ENCODE measurements around the gene GUCY1A2. TPM values are rescaled to one million over a fixed set of nuclear protein-coding genes. Genes with fewer than 3 reads are reported as not detected.

GUCY1A2 gene
- polyA plus RNA-seq, 3 donors, result not detected

DNA sequence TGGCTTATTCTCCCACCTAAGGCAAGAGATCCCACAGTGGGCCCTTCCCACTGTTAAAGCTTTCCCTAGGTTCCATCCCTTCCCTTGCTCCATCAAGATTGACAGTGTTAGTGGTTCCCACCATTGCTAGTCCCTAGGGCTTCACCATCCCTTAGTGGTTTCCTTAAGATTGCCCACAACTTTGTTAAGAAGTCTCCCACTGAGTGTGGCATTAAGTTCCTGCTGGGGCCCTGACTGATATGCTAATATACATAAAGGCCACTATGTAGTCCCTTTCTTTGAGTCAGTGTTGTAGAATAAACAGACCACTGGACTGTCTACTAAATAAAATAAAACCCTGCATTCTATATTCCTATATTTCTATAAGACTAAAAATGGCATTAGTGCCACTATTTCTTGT, 176.1 kb downstream of the GUCY1A2 start:
- Histone ChIP-seq H3K79me2 (ENCODE audit: insufficient read depth, low read length) (no peaks in the 10 kb centered on the region), H3K4me2 (replicated peaks; ENCODE audit: extremely low read depth, low read length, poor library complexity, severe bottlenecking) (no peak overlapping the region), H3K27me3 (ENCODE audit: control insufficient read depth in 2 of 2, insufficient read depth in 2 of 2, low read length in 2 of 2) (no peaks in the 10 kb centered on the region), H3K4me1 (ENCODE audit: control insufficient read depth in 1 of 2, insufficient read depth in 2 of 2, low read length in 2 of 2) (no peaks in the 10 kb centered on the region), H3K9ac (ENCODE audit: insufficient read depth, low read length, poor library complexity, severe bottlenecking) (no peak overlapping the region), H2AFZ (ENCODE audit: insufficient read depth, low read depth, low read length, poor library complexity, severe bottlenecking) (no peak overlapping the region), H3K4me3 (replicated peaks in 1 of 3; ENCODE audit: low read depth in 2 of 3, low read length in 3 of 3) (no peak overlapping the region), H4K20me1 (ENCODE audit: insufficient read depth, low read length) (no peaks in the 10 kb centered on the region), H3K36me3 (replicated peaks in 1 of 2; ENCODE audit: control insufficient read depth in 1 of 2, insufficient read depth in 2 of 2, low read length in 2 of 2) (no peaks in the 10 kb centered on the region), H3K27ac (ENCODE audit: low read depth in 1 of 2, low read length in 2 of 2) (no peak overlapping the region), H3K9me3 (replicated peaks in 1 of 2; ENCODE audit: control insufficient read depth in 1 of 2, insufficient read depth in 1 of 2, low read length in 2 of 2) (peaks cover 0 to 4% of the 10 kb centered on the region in 2 donors)
- TF ChIP-seq, protein P1, sequence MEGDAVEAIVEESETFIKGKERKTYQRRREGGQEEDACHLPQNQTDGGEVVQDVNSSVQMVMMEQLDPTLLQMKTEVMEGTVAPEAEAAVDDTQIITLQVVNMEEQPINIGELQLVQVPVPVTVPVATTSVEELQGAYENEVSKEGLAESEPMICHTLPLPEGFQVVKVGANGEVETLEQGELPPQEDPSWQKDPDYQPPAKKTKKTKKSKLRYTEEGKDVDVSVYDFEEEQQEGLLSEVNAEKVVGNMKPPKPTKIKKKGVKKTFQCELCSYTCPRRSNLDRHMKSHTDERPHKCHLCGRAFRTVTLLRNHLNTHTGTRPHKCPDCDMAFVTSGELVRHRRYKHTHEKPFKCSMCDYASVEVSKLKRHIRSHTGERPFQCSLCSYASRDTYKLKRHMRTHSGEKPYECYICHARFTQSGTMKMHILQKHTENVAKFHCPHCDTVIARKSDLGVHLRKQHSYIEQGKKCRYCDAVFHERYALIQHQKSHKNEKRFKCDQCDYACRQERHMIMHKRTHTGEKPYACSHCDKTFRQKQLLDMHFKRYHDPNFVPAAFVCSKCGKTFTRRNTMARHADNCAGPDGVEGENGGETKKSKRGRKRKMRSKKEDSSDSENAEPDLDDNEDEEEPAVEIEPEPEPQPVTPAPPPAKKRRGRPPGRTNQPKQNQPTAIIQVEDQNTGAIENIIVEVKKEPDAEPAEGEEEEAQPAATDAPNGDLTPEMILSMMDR (IDR thresholded peaks at IDR 0.05), result no peak
- no peak for DNase-seq
- intact Hi-C loops (cut with micrococcal nuclease), result no loop called here
- Mint-ChIP-seq H3K4me1 (no peaks in the 10 kb centered on the region), H3K27ac (no peak overlapping the region), H3K4me3 (no peak overlapping the region), H3K36me3 (no peaks in the 10 kb centered on the region), H3K27me3 (ENCODE audit: low read depth in 3 of 3) (no peaks in the 10 kb centered on the region), H3K9me3 (peaks cover 0 to 7% (median 1%) of the 10 kb centered on the region in 7 donors)

DNA sequence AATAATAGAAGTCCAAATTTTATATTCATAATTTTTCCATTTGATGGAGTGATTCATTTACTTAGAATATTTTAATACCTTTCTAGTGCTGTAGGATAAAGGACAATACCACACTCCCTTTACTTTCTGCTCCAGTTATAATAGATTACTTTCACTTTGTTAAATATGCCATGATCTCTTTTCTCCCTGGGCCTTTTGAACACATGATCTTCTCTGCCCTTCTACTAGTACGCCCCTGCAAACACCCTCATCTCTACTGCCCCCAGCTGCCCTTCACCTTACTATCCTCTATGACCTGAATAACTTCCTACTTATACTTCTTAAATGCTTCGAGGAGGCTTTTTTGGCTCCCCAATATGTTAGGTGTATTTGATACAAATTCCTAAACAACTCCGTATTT, 177.3 kb downstream of the GUCY1A2 start:
- intact Hi-C loops (cut with micrococcal nuclease), result no loop called here
- Histone ChIP-seq H3K4me3 (replicated peaks in 1 of 3; ENCODE audit: low read depth in 2 of 3, low read length in 3 of 3) (no peak overlapping the region), H3K9me3 (replicated peaks in 1 of 2; ENCODE audit: control insufficient read depth in 1 of 2, insufficient read depth in 1 of 2, low read length in 2 of 2) (peaks cover 0 to 4% of the 10 kb centered on the region in 2 donors), H3K4me1 (ENCODE audit: control insufficient read depth in 1 of 2, insufficient read depth in 2 of 2, low read length in 2 of 2) (no peaks in the 10 kb centered on the region), H2AFZ (ENCODE audit: insufficient read depth, low read depth, low read length, poor library complexity, severe bottlenecking) (no peak overlapping the region), H3K27ac (ENCODE audit: low read depth in 1 of 2, low read length in 2 of 2) (no peak overlapping the region), H3K79me2 (ENCODE audit: insufficient read depth, low read length) (no peaks in the 10 kb centered on the region), H4K20me1 (ENCODE audit: insufficient read depth, low read length) (no peaks in the 10 kb centered on the region), H3K9ac (ENCODE audit: insufficient read depth, low read length, poor library complexity, severe bottlenecking) (no peak overlapping the region), H3K27me3 (ENCODE audit: control insufficient read depth in 2 of 2, insufficient read depth in 2 of 2, low read length in 2 of 2) (no peaks in the 10 kb centered on the region), H3K36me3 (replicated peaks in 1 of 2; ENCODE audit: control insufficient read depth in 1 of 2, insufficient read depth in 2 of 2, low read length in 2 of 2) (no peaks in the 10 kb centered on the region), H3K4me2 (replicated peaks; ENCODE audit: extremely low read depth, low read length, poor library complexity, severe bottlenecking) (no peak overlapping the region)
- TF ChIP-seq, protein P1 (IDR thresholded peaks at IDR 0.05), result no peak
- Mint-ChIP-seq H3K27me3 (ENCODE audit: low read depth in 3 of 3) (no peaks in the 10 kb centered on the region), H3K36me3 (no peaks in the 10 kb centered on the region), H3K9me3 (peaks cover 0 to 7% (median 1%) of the 10 kb centered on the region in 7 donors), H3K4me3 (no peak overlapping the region), H3K27ac (no peak overlapping the region), H3K4me1 (no peaks in the 10 kb centered on the region)
- no peak for DNase-seq
- 67% methylated on average over 1 of the region's 3 CpGs for WGBS (ENCODE audit: insufficient coverage)

All from CD14-positive monocyte (primary cell).